Heart left ventricle (tissue), 13 donors: Measurements from ENCODE around the gene CDRT4.

Source experiments
- POLR2A ChIP-seq, 2 donors: fragments of 450-650 bp; IDR thresholded peaks; one replicate each; pipeline ENCODE4 v1.6.1; 2017; ENCODE audit warnings: antibody characterized with exemption in 2 of 2, mild to moderate bottlenecking in 2 of 2, moderate library complexity in 2 of 2
- TF ChIP-seq, protein P1 (sequence below), 12 donors: fragments of 200-600 bp; sonication (generic) in 4 of 12; IDR thresholded peaks; one replicate each; pipeline versions ENCODE4 v1.5.0 to v1.8.0; 2018 to 2022; ENCODE audit warnings: antibody characterized with exemption in 12 of 12, mild to moderate bottlenecking in 5 of 12
- donor health status: ischemic (EF 13 %, LVEDD 7.1; RV severe dilation, severe dysfunction).
- donor health status: DM: no; HTN: yes; CAD: no.
- donor health status: DM: no; HTN: no; CAD: no.
- donor health status: ischemic (EF 25% LVEDD 6.9; RV normal size, moderate dysfunction).
- donor health status: ischemic (EF 25% LVEDD 5.7; RV mildly dilated, moderate dysfunction).
- donor health status: ischemic (EF 35%, LVEDD 5.7; RV mildly dilated, moderate dysfunction).
- donor health status: nonischemic (EF 11% LVEDD 7.7; RV severe dilation, severe dysfunction).
- donor health status: DM: yes; HTN: yes; CAD: no.
- donor health status: PGD.
- donor health status: ischemic (EF 29% LVEDD 5.4; RV normal size, mild dysfunction).
- donor health status: nonischemic (EF 23%, LVEDD 6.1; RV moderate dilation, normal function).

DNA sequence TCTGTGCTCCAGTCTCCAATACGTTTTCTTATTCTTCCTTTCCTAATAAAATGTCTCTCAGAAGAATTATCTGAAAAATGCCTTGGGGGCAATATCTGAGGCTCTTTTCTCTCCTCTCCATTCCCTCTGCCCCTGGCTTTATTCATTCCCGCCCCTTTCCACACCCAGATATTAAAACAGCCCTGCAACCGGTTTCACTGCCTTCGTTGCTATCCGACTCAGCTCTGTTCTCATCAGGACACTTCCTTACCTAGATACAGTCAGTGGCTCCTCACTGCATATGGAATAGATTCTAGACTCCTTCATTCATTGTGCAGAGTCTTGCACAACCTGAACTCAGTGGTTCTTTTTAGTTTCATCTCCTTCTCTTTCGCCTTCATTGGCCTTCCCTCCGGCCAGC is 74.0 kb downstream of the CDRT4 start:
- TF ChIP-seq, protein P1, sequence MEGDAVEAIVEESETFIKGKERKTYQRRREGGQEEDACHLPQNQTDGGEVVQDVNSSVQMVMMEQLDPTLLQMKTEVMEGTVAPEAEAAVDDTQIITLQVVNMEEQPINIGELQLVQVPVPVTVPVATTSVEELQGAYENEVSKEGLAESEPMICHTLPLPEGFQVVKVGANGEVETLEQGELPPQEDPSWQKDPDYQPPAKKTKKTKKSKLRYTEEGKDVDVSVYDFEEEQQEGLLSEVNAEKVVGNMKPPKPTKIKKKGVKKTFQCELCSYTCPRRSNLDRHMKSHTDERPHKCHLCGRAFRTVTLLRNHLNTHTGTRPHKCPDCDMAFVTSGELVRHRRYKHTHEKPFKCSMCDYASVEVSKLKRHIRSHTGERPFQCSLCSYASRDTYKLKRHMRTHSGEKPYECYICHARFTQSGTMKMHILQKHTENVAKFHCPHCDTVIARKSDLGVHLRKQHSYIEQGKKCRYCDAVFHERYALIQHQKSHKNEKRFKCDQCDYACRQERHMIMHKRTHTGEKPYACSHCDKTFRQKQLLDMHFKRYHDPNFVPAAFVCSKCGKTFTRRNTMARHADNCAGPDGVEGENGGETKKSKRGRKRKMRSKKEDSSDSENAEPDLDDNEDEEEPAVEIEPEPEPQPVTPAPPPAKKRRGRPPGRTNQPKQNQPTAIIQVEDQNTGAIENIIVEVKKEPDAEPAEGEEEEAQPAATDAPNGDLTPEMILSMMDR (IDR thresholded peaks at IDR 0.05), result no peak
- no peak for TF ChIP-seq POLR2A (IDR thresholded peaks at IDR 0.05)
